Heart left ventricle (tissue), 13 donors: ENCODE data around the gene LRIF1.

ENCODE experiments used
- CTCF ChIP-seq, 12 donors: fragments of 200-600 bp; sonication (generic) in 4 of 12; IDR thresholded peaks; one replicate each; pipeline versions ENCODE4 v1.5.0 to v1.8.0; 2018 to 2022; ENCODE audit warnings: antibody characterized with exemption in 12 of 12, mild to moderate bottlenecking in 5 of 12
- POLR2A ChIP-seq, 2 donors: fragments of 450-650 bp; IDR thresholded peaks; one replicate each; pipeline ENCODE4 v1.6.1; 2017; ENCODE audit warnings: antibody characterized with exemption in 2 of 2, mild to moderate bottlenecking in 2 of 2, moderate library complexity in 2 of 2
- donor health status: ischemic (EF 13 %, LVEDD 7.1; RV severe dilation, severe dysfunction).
- donor health status: DM: no; HTN: yes; CAD: no.
- donor health status: DM: no; HTN: no; CAD: no.
- donor health status: ischemic (EF 25% LVEDD 6.9; RV normal size, moderate dysfunction).
- donor health status: ischemic (EF 25% LVEDD 5.7; RV mildly dilated, moderate dysfunction).
- donor health status: ischemic (EF 35%, LVEDD 5.7; RV mildly dilated, moderate dysfunction).
- donor health status: nonischemic (EF 11% LVEDD 7.7; RV severe dilation, severe dysfunction).
- donor health status: DM: yes; HTN: yes; CAD: no.
- donor health status: PGD.
- donor health status: ischemic (EF 29% LVEDD 5.4; RV normal size, mild dysfunction).
- donor health status: nonischemic (EF 23%, LVEDD 6.1; RV moderate dilation, normal function).

- TF ChIP-seq CTCF (IDR thresholded peaks at IDR 0.05) (no peak), POLR2A (IDR thresholded peaks at IDR 0.05) (no peak)
Observed at GRCh38 chr1:110979154-110979553, 15.4 kb upstream of the LRIF1 start.
